Stimulated activated CD8-positive, alpha-beta memory T cell treated with anti-CD3 and anti-CD28 coated beads, Interleukin-15, amount 100 ng/mL, for 1 hour (primary cell): ENCODE results near the gene GSTA1.
"Not testable (repeated sequence)": the region's sequence is repeated elsewhere in the genome, so short reads cannot be mapped to it uniquely, and the experiment has no call there.

Experiments used
- DNase-seq: peaks from one replicate; pipeline ENCODE4 v3.0.0-alpha.2; 2020; ENCODE audit warnings: low read depth

The GSTA1 gene

DNA sequence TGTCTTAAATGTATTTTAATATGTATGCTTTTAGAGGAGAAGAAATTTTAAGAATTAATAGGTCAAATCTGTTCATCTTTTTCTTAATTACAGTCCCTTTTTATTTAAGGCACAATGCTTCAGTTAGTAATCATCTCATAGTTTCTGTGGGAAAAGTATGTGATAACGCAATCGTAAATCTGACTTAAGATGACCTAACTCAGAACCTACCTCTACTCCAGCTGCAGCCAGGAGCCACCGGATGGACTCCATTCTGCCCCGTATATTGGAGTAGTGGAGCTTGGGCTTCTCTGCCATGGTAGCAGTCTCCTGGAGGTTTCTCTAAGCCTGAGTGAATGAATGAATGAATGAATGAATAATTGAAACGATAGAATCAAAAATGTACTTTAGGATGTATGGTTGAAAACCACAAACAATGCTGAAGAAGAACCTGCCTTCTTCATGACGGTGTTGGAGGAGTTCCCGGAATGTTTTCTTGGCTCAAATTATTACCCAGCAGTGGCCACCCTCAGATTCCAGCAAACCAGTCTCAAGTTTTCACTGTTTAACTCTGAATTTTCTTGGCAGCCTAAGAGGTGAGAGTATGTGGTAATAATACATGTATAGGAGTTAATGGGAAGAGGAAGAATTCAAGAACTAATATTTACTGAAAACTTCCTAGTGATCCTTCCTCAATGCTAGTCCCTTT is 45.8 kb downstream of the GSTA1 start:
- DNase-seq, result not testable (repeated sequence)

DNA sequence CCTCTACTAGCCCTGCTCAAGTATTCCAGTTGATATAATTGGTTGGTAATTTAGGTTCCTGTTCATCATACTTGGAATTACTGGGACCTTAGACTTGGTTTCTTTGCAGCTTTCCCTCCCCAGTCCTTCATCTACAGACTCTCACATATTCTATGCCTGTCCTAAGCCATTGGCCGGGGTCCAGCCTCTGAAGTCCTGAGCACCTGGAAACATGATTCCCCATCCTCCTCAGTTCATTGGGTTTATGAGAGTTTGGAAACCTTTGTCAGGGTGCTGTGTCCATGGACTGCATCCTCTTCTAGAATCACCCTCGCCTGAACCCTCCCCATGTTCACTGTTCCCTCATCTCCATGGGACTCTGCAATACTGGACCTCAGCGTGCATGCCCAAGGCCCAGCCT is 49.2 kb downstream of the GSTA1 start:
- no peak for DNase-seq

DNA sequence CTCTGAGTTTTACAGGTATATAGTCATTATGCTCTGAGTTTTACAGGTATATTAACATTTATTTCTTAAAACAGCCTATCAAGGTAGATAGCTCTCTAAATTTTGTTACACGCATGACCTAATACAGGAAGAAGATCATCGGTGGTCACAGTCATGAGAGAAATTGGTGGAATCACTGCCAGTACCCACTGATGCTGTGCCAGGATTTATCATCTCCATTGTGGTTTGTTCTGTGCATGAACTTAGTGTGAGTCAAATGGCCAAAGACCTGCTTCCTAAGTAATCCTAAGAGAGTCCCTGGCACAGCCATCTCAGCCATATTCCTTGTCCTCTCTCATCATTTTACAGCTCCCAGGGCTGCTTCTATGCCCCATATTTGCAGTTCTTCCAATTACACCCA is 50.5 kb downstream of the GSTA1 start:
- not testable (repeated sequence) for DNase-seq

DNA sequence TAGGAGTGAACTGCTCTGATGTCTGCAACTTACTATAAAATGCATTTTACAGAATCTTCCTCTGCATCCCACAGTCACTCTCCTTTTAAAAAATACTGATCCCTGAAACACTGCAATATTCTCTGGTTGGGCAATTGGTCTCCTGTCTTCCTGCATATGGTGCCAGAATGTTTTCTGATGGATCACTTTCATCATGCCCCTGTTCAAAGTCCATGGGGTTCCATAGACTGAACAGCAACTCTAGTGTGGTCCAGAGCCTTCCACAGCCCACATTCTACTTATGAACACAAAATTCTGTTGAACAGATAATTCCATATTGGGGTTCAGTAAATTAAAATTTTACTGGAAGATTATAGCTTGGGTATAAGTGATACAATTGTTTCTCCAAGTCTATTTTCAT is 51.3 kb downstream of the GSTA1 start:
- DNase-seq, result no peak

DNA sequence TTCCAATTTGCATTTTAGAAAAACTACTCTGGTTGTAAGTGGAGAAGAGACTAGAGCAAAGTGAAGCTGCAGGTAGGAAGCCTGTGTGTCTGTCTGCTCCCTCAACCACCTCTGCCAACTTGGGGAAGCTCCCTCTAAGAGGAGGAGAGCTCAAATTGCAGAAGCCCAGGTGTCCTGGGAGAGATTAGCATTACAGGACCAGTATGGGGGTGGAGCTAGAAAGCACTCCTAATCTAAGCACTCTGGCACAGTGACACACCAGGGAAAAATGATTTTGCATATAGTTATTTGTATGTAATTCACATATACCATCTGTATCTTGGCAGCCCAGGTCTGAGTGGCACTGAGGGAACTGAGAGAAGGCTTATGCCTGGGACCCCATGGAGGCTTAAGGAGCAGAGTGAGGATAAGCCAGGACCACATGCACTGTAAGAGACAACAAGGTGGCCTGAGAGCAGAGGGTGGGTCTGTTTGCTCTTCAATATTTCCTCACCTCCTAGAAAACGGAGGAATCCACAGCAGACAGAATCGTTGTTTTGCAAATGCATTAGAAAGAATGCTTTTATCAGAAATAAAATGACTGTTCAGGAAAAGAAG is 54.0 kb downstream of the GSTA1 start:
- DNase-seq, result no peak

DNA sequence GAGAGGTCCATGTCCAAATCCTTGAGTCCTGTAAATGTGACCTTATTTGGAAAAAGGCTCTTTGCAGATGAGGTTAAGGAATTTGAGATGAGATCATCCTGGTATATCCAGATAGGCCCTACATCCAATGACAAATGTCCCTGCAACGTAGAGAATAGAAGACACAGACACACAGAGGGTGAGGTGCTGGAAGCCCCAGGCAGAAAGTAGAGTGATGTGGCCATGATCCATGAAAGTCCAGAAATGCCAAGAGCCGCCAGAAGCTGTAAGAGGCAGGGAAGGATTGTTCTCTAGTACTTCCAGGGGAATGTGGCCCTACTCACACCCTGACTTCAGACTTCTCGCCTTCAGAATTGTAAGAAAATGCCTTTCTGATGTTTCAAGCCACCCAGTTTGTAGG is 56.3 kb downstream of the GSTA1 start:
- not testable (repeated sequence) for DNase-seq

DNA sequence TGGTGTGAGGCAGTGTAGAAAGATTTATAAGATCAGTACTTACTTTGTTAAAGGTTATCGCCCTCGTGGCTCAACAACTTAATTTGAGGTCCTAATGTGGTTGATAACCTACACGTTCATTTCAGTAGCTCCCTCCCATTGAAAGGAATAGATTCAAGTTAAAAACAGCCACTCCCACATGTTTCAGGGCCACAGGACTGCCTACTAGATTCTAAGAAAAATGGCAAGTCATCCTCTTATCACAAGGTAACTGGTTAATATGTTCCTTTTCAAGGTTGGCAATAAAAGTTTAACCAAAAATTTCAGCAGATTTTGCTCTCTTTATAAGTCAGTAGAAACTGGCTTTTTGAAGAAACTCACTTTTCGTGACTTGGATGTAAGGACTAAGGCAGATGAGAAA is 57.4 kb downstream of the GSTA1 start:
- no peak for DNase-seq

DNA sequence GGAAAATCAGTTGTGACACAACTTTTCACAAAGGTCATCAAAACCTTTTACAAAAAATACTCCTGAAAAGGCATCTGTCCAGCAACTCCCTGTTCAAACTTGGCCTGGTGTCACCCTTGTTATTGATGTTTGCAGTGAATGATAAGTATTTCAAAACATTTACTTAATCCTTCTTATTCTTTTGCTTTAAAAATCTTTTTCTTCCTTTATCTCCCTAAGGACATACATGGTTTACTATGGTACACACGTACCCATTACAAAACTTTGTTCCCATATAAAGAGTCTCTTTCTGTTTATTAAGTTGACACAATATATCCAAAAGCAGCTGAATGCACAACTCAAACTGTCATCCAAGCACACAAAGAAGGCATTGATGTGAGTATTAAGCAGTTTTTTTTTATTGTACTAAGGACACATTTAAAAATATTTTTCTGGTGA is 57.8 kb downstream of the GSTA1 start:
- DNase-seq, result no peak

DNA sequence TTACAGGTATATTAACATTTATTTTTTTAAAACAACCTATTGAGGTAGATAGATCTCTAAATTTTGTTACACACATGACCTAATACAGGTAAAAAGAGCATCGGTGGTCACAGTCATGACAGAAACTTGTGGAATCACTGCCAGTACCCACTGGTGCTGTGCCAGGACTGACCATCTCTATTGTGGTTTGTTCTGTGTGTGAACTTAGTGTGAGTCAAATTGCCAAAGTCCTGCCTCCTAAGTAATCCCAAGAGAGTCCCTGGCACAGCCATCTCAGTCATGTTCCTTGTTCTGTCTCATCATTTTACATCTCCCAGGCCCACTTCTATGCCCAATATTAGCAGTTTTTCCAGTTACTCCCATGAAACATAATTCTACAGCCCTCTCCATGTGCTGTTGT is 61.7 kb downstream of the GSTA1 start:
- no peak for DNase-seq
